GM19351 (cell line): ENCODE data around the gene CLOCK.
A peak's percentile ranks its signal among the peaks of the same experiment; 100 is the strongest.

ENCODE experiments used
- ATAC-seq: cut with Tn5 transposase; IDR thresholded peaks from one replicate; pipeline ENCODE4 v1.9.1; 2021; ENCODE audit warnings: mild to moderate bottlenecking, moderate library complexity; ENCODE audit not compliant: unreplicated experiment

Gene CLOCK

DNA sequence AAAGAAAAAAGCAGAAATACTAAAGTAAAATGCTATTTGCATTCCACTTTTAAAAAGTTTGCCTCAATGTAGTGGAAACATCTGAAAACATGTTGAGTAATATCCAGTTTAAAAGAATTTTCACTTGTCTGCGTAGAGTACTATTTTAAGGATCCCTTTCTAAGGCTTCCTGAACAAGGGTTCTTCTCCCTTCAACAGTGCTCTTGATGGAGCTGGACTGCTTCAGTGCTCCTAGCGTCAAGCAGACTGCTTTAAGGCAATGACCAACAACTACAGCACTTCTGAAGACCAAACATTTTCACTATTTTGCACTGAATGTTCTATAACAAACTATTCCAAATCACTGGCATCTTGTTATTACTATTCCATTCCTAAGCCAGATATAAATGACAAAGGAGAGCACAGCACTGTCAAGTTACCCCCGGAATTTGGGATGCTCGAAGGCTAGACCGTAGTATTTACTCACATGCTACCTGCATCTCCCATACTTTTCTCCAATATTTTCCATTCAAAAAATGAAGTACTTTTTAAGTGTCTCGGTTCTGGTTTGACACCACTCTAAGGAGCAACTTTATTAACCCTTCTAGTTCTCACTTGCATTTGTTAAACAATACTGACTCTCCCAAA lies 114.9 kb downstream of the CLOCK start:
- ATAC-seq = no peak

DNA sequence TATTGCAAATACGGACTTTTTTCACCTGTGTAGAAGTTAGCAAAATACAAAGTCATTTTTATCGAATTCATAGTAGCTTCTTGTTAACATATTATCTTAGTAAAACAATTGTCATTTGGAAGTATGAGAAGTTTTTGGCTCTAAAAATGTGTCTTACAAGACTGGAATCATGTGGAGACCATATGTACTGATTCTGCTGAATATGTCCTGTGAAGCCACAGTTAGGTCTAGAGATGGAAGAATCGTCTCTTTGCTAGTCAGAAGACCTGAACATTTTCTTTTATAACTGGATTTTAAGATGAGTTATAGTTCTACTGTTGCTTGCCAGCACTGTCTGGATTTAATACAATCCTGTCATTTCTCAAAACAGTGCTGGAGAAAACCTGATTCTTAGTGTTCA lies 121.9 kb downstream of the CLOCK start:
- no peak for ATAC-seq

DNA sequence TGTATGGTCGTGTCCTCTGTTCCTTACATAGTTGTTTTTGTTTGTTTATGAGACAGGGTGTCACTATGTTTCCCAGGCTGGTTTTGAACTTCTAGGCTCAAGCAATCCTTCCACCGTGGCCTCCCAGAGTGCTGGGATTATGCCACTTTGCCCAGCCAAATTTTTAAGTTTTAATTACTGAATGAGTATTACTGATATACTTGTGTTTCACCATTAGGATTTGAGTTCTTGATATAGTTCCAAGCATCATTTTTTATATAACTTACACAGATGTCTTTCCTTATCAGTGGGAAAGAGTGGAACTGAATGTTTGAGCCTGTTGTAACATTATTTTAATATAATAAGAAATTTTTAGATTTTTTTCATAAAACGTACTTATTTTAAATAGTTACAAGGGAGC lies 130.5 kb downstream of the CLOCK start:
- no peak for ATAC-seq

DNA sequence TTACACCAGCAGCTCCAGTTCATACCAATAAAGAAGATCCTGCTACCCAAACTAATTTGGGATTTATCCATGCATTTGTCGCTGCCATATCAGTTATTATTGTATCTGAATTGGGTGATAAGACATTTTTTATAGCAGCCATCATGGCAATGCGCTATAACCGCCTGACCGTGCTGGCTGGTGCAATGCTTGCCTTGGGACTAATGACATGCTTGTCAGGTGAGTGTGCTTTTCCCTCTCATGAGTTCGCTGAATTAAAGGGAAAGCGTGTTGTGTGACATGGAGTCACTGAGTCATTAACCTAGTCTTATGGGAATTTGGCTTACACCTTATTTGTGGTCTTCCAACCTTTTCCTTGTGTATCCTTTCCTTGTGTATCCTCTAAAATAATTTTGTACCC lies 135.1 kb downstream of the CLOCK start:
- ATAC-seq = no peak

DNA sequence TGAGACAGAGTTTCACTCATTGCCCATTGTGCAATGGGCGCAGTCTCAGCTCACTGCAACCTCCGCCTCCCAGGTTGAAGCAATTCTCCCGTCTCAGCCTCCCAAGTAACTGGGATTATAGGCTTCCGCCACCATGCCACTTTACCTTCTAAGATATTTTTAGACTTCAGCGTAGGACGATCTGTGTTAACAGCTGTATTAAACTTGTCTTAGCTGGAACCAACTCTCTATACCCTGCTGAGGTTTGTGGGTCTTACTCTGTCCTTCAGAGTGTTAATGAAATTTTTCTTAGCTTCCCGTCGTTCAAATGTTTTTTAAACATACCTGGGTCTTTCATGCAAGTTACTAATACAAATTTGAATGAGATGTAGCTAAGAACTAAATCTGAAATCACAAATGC lies 136.3 kb downstream of the CLOCK start:
- ATAC-seq = no peak

DNA sequence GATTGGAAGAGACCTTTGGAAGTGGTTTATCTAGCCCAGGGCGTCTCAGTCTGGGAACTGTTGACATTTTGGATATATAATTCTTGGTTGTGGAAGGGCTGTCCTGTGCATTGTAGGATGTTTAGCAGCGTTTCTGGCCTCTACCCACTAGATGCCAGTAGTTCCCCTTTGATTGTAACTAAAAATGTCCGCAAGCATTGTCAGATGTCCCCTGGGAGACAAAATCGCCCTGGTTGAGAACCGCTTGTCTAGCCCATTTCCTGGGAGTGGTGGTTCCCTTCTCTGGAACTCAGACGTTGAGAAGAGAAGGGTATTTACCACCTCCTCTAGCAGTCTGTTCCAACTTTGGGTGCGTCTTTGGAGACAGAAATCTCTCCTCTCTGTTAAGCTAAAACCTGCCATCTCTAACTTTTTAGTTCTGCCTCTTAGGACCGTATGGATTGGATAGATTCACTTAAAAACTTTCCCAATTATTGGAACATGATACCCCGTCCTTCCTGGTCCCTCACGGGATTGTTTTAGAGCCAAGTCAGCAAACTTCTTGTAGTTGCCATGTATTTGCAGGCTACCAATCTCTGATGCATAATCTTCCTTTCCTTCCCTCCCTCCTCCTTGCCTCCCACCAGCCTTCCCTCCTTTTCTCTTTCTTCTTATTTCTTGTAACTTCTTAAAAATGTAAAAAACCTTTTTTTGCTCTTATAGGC lies 137.1 kb downstream of the CLOCK start:
- ATAC-seq = no peak

DNA sequence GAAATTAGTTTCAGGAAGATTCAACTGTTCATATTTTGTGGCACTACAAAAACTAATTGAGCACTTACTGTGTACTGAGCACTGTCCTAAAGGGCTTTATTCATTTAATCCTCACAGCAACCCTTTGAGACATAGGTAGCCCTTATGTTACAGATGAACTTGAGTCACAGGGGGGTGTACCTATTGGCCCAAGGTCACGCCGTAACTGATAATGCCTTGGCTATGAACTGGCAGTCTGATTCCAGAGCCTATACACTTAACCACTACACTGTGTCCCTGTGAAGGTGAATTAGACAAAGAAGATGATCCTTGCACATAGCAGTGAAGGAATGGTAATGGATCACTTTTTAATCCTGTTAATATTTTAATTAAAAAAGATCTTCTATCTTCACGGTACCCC lies 138.9 kb downstream of the CLOCK start:
- no peak for ATAC-seq

DNA sequence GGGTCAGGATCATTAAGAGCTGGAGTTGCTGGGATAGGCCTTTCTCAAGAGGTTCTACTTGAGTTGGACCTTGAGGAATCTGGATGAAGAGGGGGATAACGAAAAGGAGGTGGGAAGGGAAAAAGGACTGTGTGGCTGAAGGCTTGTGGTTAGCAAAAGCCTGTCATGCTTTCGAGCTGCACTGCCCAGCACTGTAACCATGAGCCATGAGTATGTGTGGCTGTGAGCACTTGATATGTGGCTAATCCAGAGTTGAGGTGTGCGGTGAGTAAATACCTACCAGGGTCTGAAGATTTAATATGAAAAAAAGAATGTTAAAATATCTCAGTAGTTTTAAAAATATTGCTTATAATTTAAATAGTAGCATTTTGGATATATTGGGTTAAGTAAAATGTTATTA lies 139.6 kb downstream of the CLOCK start:
- no peak for ATAC-seq

DNA sequence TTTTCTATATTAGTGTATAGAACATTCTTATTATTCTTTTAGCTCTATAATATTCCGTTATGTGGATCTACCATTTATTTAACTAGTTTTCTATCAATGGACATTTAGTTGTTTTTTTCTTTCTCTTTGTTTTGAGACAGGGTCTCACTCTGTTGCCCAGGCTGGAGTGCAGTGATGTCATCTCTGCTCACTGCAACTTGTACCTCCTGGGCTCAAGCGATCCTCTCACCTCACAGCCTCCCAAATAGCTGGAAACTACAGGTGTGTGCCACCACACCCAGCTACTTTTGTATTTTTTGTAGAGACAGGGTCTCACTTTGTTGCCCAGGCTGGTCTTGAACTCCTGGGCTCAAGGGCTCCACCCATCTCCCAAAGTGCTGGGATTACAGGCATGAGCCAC lies 140.2 kb downstream of the CLOCK start:
- no peak for ATAC-seq

DNA sequence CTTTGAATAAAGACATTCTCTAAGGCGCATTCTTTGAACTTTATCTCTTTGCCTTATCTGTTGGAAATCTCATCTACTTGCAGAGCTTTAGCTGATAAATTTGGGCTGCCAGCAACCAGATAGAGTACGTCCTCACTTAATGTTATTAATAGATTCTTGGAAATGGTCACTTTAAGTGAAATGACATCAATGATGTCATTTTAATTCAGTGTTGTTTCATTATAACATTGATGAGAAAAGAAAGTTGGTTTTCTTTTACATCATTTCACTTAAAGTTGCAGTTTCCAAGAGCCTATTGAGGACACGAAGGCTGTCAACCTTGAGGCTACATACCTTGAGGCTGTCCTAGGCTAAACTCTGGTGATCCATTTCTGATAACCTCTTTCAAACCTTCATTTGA lies 141.6 kb downstream of the CLOCK start:
- no peak for ATAC-seq

DNA sequence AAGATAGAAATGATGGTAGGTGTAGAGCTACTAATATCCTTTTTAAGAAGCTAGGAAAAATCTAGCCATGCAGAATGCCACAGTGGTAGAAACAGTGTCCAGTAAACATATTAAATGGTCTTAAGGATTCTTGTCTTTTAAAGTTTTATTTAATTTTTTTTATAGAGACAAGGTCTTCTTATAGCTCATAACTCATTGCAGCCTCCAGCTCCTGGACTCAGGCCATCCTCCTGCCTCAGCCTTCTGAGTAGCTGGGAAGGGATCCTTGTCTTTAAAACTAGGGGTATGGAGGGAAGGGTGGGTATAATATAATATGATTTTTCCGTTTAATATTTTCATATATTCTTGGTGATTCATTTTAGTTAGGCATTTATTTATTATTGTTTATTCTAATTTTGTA lies 147.1 kb downstream of the CLOCK start:
- no peak for ATAC-seq

DNA sequence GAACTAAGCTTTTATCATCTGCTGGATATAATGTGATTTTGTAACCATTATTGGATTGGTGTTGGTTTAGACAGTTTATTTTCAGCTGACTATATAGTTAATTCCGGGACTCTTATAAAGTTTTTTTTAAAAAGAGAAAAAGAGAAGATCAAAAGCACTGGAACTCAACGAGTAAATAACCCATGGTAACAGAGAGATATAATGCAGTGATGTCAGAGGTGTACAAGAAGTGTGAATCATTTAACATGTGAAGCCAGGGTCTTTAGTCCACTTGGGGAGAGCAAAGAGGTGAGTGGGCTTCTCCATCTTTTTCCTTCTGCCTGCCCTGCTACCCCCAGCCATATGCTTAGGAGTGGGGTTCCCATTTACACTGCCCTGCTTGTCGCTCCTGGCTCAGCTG lies 147.7 kb downstream of the CLOCK start:
- no peak for ATAC-seq

DNA sequence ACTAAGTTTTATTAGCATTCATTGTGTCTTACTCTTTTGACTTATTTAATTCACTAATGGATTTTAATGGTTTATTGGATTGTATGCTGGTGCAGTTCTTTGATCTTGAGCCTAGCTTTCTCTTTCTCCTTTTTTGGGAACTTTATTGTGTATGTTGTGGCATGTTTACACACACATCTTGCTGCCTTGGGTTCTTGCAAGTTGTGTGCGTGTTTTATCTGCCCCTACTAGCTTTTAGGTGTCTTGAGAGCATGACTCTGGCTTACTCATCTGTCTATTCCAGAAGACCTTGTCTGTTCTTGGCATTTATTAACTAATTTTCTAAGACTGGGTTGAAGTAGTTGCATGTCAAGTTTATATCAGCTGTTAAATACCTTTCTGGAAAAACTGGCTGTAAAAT lies 148.2 kb downstream of the CLOCK start:
- ATAC-seq = no peak

DNA sequence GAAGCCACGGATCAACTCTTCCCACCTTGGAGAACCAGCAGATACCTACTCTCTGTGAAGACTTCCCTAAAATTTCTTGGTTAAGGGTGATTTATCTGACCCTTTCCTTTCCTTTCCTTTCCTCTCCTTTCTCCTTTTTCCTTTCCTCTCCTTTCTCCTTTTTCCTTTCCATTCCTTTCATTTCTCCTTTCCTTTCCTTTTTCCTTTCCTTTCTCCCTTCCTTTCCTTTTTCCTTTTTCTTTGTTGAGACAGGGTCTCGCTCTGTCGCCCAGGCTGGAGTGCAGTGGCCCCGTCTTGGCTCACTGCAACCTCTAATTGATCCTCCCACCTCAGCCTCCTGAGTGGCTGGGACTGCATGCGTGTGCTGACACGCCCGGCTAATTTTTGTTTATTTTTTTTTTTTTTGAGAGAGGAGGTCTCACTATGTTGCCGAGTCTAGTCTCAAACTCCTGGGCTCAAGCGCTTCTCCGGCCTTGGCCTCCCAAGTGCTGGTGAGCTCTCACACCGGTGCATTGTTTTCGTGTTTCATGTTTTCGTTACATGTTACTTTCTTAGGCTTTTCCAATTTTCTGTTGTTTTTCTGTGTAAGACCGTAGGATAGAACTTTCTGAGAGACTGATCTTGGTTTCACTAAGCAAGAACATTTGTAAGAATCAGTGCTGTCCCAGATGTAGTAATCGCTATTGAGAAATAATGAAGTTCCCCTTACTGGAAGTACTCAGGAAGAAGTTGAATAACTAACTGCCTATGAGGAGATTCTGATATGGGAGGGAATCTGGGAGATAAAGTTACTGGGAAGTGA lies 149.0 kb downstream of the CLOCK start:
- ATAC-seq = no peak

DNA sequence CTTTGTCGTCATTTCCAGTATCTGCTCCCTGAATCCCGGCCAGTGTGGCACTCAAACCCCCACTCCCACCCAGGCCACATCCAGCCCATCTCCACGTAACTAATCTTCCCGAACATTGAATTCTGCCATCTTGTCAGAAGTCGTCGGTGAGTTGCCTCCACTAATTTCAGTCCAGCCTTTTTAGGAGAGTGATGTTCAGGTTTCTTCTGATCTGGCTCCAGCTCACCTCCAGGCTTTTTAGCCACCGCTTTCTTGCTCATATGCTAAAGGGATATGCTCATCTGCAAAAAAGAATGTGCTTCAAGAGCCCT lies 149.6 kb downstream of the CLOCK start:
- no peak for ATAC-seq

DNA sequence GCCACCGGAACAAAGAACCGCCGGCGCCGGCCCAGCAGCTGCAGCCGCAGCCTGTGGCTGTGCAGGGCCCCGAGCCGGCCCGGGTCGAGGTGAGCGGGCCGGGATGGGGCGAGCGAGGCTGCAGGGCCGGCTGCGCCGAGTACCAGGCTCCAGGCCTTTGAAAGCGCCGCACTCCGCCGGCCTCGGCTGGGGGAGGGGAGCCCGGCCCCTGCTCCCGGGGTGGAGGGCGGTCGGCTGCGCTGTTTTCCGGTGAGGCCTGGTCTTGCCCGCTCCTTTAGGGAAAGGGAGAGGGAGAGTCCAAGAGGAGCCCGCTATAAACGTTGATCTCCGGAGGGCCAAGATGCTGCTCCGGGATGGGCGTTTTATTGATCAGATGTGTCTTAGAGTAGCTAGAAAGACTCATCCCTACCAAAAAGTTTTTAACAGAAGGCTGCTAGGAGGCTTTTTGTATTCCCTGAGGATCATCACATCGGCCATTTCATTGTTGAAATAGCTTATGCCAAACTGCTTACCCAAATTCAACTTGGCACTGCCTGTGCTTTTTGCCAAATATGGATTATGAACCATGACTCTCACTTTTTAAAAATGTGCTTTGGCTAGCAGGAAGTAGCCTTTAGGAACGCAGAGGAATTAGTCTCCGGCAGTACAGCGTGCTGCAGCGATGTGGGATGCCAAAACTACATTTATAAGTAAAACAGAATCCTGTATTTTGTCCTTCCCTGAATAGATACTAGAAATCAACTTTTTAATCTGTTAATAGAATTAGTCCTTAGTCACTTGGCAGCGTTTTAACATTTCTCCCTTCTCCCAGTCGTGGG lies 150.2 kb downstream of the CLOCK start:
- ATAC-seq = peak; percentile 26

DNA sequence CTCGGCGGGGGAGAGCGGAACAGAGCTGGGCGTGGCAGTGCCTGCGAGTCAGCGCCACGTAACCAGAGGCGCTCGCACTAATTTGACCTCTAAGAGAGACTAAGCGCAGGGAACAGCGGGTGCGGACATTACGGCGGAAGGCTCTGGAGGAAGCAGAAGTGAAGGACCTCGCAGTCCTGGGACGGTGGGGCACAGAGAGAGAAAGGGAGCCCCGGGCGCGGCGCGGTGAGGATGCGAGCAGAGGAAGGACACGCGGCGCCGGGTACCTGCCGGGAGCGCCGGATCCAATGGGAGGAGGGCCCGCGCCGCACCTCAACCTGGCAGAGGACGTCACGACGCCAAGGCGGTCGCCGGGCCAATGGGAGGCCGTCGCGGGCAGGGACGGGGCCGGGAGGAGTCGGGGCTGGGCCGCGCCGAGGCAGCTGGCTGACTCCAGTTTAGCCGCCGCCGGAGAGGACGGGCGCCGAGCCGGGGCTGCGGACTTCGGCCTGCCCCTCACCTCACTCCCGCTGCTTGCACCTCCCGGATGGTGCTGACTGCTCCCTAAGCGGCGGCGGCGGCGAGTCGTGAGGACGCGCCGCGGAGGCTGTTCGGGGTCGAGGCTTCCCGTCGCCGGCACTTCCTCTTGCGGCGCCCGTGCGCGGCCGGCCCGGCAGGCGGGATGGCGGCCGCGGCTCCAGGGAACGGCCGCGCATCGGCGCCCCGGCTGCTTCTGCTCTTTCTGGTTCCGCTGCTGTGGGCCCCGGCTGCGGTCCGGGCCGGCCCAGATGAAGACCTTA lies 151.0 kb downstream of the CLOCK start, which contains the start of gene TMEM165:
TSS of gene TMEM165 (plus strand) at position 429 of the 779 bp plus-strand sequence. CDS start at position 662, 233 bp downstream.
- ATAC-seq = peak; percentile 86

DNA sequence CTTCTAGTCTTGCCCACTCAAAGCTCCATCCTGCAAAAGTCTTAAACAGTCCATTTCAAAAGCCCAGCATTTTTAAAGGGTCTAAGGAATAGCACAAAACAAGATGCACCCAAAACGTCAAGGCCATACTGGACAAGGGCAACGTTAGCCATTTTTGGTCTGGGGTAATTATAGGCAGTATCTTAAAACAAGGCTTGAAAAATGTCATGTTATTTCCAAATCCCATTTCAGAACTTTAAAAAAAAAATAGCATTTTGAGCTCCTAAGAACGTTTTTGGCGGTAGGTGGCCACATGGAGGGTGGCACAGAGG lies 151.5 kb downstream of the CLOCK start:
- ATAC-seq = peak; percentile 0

DNA sequence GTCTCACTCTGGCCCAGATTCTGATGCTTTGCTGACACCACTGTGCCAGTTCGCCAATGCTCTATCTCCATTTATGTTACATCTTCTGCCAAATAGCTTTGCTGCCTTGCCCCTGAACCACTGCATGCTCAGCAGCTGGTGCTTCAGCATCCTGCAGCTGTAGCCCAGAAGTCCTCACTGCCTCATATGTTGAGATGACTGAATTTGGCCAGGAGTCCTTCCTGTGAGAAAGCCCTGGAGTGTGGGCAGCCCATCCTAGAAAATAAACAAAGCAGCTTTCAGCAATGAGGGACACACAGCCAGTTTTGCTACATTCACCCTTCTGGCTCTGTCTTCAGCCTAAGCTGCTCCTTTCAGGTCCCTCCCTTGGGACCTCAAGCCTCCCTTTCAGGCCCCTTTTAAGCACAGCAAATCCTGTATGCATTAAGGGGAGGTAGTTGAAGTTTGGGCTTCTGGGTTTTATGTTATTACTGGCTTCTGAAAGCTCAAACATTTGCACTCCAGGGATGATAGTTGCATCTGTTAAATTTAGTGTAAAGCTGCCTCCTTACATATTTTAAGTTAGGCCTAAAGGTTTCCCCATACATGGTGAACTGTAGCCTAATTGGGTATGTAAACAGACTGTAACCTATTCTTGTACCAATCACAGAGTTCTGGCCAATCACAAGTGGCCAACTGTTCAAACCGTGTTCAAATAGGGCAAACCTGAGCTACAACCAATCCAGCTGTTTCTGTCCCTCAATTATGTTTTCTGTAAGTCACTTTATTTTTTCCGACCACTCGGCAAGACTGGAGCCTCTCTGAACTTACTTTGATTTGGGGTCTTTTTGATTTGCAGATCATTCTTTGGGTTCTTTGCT lies 153.0 kb downstream of the CLOCK start:
- ATAC-seq = no peak

DNA sequence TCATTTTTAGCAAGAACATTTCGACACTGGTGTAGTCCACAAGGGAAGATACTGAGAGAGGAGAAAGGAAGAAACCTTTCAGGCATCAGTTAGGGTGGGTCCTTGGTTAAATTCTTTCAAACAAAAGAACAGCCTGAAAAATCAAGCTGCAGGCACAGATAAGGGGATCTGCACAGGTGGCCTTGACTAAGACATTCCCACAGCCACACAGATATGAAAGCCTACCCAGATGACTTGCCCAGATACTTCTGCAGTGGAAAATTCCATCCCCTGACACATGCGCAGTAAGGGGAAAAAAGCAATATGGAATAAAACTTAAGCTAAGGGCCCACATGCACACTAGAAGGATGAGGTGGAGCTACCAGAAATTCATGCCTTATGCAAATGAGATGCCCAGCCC lies 159.9 kb downstream of the CLOCK start:
- no peak for ATAC-seq
